PC-3 (cell line): ENCODE measurements around the gene VARS2.

Experiments
- CTCF ChIP-seq: fragments of 300-600 bp; sonication (generic); conservative IDR thresholded peaks from 2 replicates; pipeline ENCODE4 v1.5.1; 2017; ENCODE audit warnings: antibody characterized with exemption, low read depth, mild to moderate bottlenecking, low read length
- EZH2 ChIP-seq: fragments of 300-600 bp; sonication (generic); IDR thresholded peaks from one replicate; pipeline ENCODE4 v1.6.1; 2017; ENCODE audit warnings: antibody characterized with exemption, mild to moderate bottlenecking, low read length; ENCODE audit not compliant: unreplicated experiment

- TF ChIP-seq CTCF, result no peak
- no peak for TF ChIP-seq EZH2
These were observed 38.6 kb upstream of the VARS2 start for GRCh38 chr6:30875244-30876038.
